Liver (tissue), 9 donors: Measurements from ENCODE around the gene CFAP54. TPM values are rescaled to one million over a fixed set of nuclear protein-coding genes. Genes with fewer than 3 reads are reported as not detected.

ENCODE experiments used
- DNase-seq: peaks from one replicate; pipeline ENCODE4 v3.0.0-alpha.2; 2017; ENCODE audit warnings: low spot score
- H3K27ac ChIP-seq, 2 donors: one replicate each; pipeline ENCODE4 v1.7.0; 2013; ENCODE audit warnings: inconsistent platforms in 2 of 2, low read length in 2 of 2, control low read depth in 1 of 2, low read depth in 1 of 2, mild to moderate bottlenecking in 1 of 2
- H3K27me3 ChIP-seq, 4 donors: one replicate each; pipeline versions ENCODE4 v1.6.1 to v1.7.0; 2013; ENCODE audit warnings: low read length in 3 of 4, inconsistent platforms in 1 of 4, mild to moderate bottlenecking in 1 of 4, moderate library complexity in 1 of 4; ENCODE audit not compliant: control insufficient read depth in 4 of 4, insufficient read depth in 4 of 4
- H3K36me3 ChIP-seq, 4 donors: one replicate each; pipeline versions ENCODE4 v1.6.1 to v1.7.0; 2013; ENCODE audit warnings: low read length in 3 of 4, mild to moderate bottlenecking in 3 of 4, low read depth in 1 of 4, moderate library complexity in 1 of 4; ENCODE audit not compliant: control insufficient read depth in 4 of 4, insufficient read depth in 3 of 4
- H3K4me1 ChIP-seq, 4 donors: one replicate each; pipeline versions ENCODE4 v1.6.1 to v1.7.0; 2013; ENCODE audit warnings: low read length in 3 of 4, mild to moderate bottlenecking in 3 of 4, moderate library complexity in 1 of 4; ENCODE audit not compliant: control insufficient read depth in 4 of 4, insufficient read depth in 4 of 4
- H3K4me3 ChIP-seq, 3 donors: one replicate each; pipeline versions ENCODE4 v1.6.1 to v1.7.0; 2013; ENCODE audit warnings: low read length in 3 of 3, control low read depth in 1 of 3, low read depth in 1 of 3, mild to moderate bottlenecking in 1 of 3
- H3K9ac ChIP-seq, 2 donors: one replicate each; pipeline ENCODE4 v1.7.0; 2013; ENCODE audit warnings: low read length in 2 of 2, mild to moderate bottlenecking in 2 of 2, moderate library complexity in 2 of 2, control low read depth in 1 of 2, low read depth in 1 of 2
- H3K9me3 ChIP-seq, 4 donors: one replicate each; pipeline versions ENCODE4 v1.6.1 to v1.7.0; 2013; ENCODE audit warnings: low read length in 3 of 4; ENCODE audit not compliant: control insufficient read depth in 4 of 4
- EGR1 ChIP-seq, 2 donors: IDR thresholded peaks; 2 replicates each; pipeline ENCODE4 v1.6.1; 2016 to 2018; ENCODE audit warnings: antibody characterized with exemption in 2 of 2, low read depth in 2 of 2
- GABPA ChIP-seq, 2 donors: IDR thresholded peaks in 1 of 2; conservative IDR thresholded peaks in 1 of 2; 2 replicates each; pipeline ENCODE4 v1.6.1; 2016; ENCODE audit warnings: antibody characterized with exemption in 2 of 2, mild to moderate bottlenecking in 1 of 2, moderate library complexity in 1 of 2
- HNF4A ChIP-seq, 2 donors: conservative IDR thresholded peaks; 2 replicates each; pipeline ENCODE4 v1.6.1; 2016; ENCODE audit warnings: antibody characterized with exemption in 2 of 2, mild to moderate bottlenecking in 2 of 2
- HNF4G ChIP-seq: IDR thresholded peaks from 2 replicates; pipeline ENCODE4 v1.6.1; 2016; ENCODE audit warnings: antibody characterized with exemption
- NR2F2 ChIP-seq: IDR thresholded peaks from 2 replicates; pipeline ENCODE4 v1.6.1; 2016; ENCODE audit warnings: antibody characterized with exemption
- RAD21 ChIP-seq, 2 donors: IDR thresholded peaks; 2 replicates each; pipeline ENCODE4 v1.6.1; 2016; ENCODE audit warnings: antibody characterized with exemption in 2 of 2, mild to moderate bottlenecking in 2 of 2
- RXRA ChIP-seq, 2 donors: IDR thresholded peaks; 2 replicates each; pipeline ENCODE4 v1.6.1; 2017 to 2018; ENCODE audit warnings: antibody characterized with exemption in 2 of 2, mild to moderate bottlenecking in 1 of 2
- SP1 ChIP-seq: IDR thresholded peaks from 2 replicates; pipeline ENCODE4 v1.6.1; 2018; ENCODE audit warnings: antibody characterized with exemption, mild to moderate bottlenecking
- TAF1 ChIP-seq: conservative IDR thresholded peaks from 2 replicates; pipeline ENCODE4 v1.6.1; 2016; ENCODE audit warnings: antibody characterized with exemption, mild to moderate bottlenecking
- YY1 ChIP-seq: IDR thresholded peaks from 2 replicates; pipeline ENCODE4 v1.6.1; 2016; ENCODE audit warnings: antibody characterized with exemption, mild to moderate bottlenecking
- ZBTB33 ChIP-seq: IDR thresholded peaks from 2 replicates; pipeline ENCODE4 v1.6.1; 2016; ENCODE audit warnings: antibody characterized with exemption
- WGBS: extraction: QIAGEN DNeasy Blood & Tissue Kit; methylation state at CpG from one replicate; pipeline ENCODE4 v1.1.7; 2013; 5-methylcytosine and 5-hydroxymethylcytosine counted together
- polyA plus RNA-seq, 2 donors: library from polyadenylated mRNA; stranded (reverse) in 1 of 2; unstranded in 1 of 2; fragments of 200-250 nt in 1 of 2; fragments of >200 nt in 1 of 2; fragmentation: Nextera tagmentation in 1 of 2; extraction: Ambion mirVana in 1 of 2; gene quantifications; one replicate each; pipeline versions ENCODE4 v1.2.1 to v1.2.3, GENCODE V29; 2013 to 2015
- total RNA-seq, 2 donors: library from RNA; depleted of rRNA; stranded (reverse); fragments of >200 nt; gene quantifications; one replicate each; pipeline ENCODE4 v1.2.3, GENCODE V29; 2014
- TF ChIP-seq, protein P1 (sequence below): IDR thresholded peaks from 2 replicates; pipeline ENCODE4 v1.6.1; 2016; ENCODE audit warnings: antibody characterized with exemption, mild to moderate bottlenecking
- TF ChIP-seq, protein P2 (sequence below): fragments of 150-350 bp; IDR thresholded peaks from 2 replicates; pipeline ENCODE4 v1.5.1; 2017; ENCODE audit warnings: improper control_type of control experiment, low read depth, low read length; ENCODE audit not compliant: missing input control
- TF ChIP-seq, protein P3 (sequence below): IDR thresholded peaks from 2 replicates; pipeline ENCODE4 v1.6.1; 2016; ENCODE audit warnings: antibody characterized with exemption
- donor health status: healthy.
- donor health status: healthy.
- donor health status: healthy.
- donor health status: healthy.
- donor health status: healthy.

Gene CFAP54
- total and polyA plus RNA-seq, 4 donors, result 0.01 to 0.19 (median 0.15) TPM

DNA sequence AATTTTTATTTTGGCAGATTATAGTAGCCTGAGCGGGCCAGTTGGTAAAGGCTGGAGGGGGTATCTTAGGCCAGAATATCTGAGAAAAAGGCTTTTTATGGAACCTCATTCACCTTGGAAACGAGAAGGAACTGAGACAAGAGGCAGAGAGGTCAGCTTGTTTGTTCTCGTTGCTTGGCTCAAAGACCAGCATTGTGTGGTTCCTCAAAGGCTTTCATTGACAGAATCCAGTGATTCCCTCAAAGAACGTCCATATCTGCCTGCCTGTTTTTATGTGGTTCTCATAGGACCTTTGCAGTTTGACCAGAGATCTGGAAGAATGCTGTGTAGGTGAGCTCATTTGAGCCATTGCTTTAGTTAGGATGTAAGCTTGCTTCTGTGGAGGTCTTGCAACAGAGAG is 117.3 kb downstream of the CFAP54 start:
- no peak for TF ChIP-seq ZBTB33
- TF ChIP-seq, protein P1, sequence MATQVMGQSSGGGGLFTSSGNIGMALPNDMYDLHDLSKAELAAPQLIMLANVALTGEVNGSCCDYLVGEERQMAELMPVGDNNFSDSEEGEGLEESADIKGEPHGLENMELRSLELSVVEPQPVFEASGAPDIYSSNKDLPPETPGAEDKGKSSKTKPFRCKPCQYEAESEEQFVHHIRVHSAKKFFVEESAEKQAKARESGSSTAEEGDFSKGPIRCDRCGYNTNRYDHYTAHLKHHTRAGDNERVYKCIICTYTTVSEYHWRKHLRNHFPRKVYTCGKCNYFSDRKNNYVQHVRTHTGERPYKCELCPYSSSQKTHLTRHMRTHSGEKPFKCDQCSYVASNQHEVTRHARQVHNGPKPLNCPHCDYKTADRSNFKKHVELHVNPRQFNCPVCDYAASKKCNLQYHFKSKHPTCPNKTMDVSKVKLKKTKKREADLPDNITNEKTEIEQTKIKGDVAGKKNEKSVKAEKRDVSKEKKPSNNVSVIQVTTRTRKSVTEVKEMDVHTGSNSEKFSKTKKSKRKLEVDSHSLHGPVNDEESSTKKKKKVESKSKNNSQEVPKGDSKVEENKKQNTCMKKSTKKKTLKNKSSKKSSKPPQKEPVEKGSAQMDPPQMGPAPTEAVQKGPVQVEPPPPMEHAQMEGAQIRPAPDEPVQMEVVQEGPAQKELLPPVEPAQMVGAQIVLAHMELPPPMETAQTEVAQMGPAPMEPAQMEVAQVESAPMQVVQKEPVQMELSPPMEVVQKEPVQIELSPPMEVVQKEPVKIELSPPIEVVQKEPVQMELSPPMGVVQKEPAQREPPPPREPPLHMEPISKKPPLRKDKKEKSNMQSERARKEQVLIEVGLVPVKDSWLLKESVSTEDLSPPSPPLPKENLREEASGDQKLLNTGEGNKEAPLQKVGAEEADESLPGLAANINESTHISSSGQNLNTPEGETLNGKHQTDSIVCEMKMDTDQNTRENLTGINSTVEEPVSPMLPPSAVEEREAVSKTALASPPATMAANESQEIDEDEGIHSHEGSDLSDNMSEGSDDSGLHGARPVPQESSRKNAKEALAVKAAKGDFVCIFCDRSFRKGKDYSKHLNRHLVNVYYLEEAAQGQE, result no peak
- TF ChIP-seq GABPA (IDR thresholded peaks at IDR 0.05 in 1 of 2, conservative IDR thresholded peaks at IDR 0.05 in 1 of 2), result no peak
- no peak for TF ChIP-seq RAD21 (IDR thresholded peaks at IDR 0.05)
- TF ChIP-seq TAF1, result no peak
- Histone ChIP-seq H3K4me1 (no peaks in the 10 kb centered on the region), H3K36me3 (no peaks in the 10 kb centered on the region), H3K27me3 (peaks cover 0 to 12% (median 0%) of the 10 kb centered on the region in 4 donors), H3K9me3 (no peaks in the 10 kb centered on the region), H3K4me3 (no peak overlapping the region), H3K27ac (no peak overlapping the region), H3K9ac (no peak overlapping the region)
- no peak for DNase-seq
- WGBS, result 61% methylated on average over 4 of the region's 4 CpGs

GRCh38 chr12:96617178-96617577 is 127.8 kb downstream of the CFAP54 start:
- TF ChIP-seq HNF4G, result no peak
- TF ChIP-seq RXRA (IDR thresholded peaks at IDR 0.05), result no peak
- no peak for TF ChIP-seq SP1
- no peak for TF ChIP-seq HNF4A (conservative IDR thresholded peaks at IDR 0.05)
- TF ChIP-seq, protein P2, sequence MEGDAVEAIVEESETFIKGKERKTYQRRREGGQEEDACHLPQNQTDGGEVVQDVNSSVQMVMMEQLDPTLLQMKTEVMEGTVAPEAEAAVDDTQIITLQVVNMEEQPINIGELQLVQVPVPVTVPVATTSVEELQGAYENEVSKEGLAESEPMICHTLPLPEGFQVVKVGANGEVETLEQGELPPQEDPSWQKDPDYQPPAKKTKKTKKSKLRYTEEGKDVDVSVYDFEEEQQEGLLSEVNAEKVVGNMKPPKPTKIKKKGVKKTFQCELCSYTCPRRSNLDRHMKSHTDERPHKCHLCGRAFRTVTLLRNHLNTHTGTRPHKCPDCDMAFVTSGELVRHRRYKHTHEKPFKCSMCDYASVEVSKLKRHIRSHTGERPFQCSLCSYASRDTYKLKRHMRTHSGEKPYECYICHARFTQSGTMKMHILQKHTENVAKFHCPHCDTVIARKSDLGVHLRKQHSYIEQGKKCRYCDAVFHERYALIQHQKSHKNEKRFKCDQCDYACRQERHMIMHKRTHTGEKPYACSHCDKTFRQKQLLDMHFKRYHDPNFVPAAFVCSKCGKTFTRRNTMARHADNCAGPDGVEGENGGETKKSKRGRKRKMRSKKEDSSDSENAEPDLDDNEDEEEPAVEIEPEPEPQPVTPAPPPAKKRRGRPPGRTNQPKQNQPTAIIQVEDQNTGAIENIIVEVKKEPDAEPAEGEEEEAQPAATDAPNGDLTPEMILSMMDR, result no peak
- no peak overlapping the region for H3K4me3 ChIP-seq
- no peak overlapping the region for H3K27ac ChIP-seq
- H3K9me3 ChIP-seq, result no peaks in the 10 kb centered on the region
- no peak for DNase-seq
- no peaks in the 10 kb centered on the region for H3K36me3 ChIP-seq
- H3K9ac ChIP-seq, result no peak overlapping the region
- H3K27me3 ChIP-seq, result no peaks in the 10 kb centered on the region
- WGBS, result 79% methylated on average over 2 of the region's 2 CpGs
- no peaks in the 10 kb centered on the region for H3K4me1 ChIP-seq

- no peak overlapping the region for H3K9ac ChIP-seq
- no peak for DNase-seq
- H3K9me3 ChIP-seq, result no peaks in the 10 kb centered on the region
- no peak overlapping the region for H3K4me3 ChIP-seq
- H3K36me3 ChIP-seq, result no peaks in the 10 kb centered on the region
- H3K27me3 ChIP-seq, result peaks cover 0 to 2% (median 0%) of the 10 kb centered on the region in 4 donors
- H3K4me1 ChIP-seq, result no peaks in the 10 kb centered on the region
- no peak overlapping the region for H3K27ac ChIP-seq
- TF ChIP-seq GABPA (IDR thresholded peaks at IDR 0.05 in 1 of 2, conservative IDR thresholded peaks at IDR 0.05 in 1 of 2) (no peak), EGR1 (IDR thresholded peaks at IDR 0.05; ENCODE audit: low read depth in 2 of 2) (no peak), ZBTB33 (no peak), YY1 (no peak), RXRA (IDR thresholded peaks at IDR 0.05) (no peak), NR2F2 (no peak), TAF1 (no peak), SP1 (no peak), HNF4G (no peak), HNF4A (conservative IDR thresholded peaks at IDR 0.05) (no peak)
- TF ChIP-seq, protein P1, result no peak
- TF ChIP-seq, protein P3, sequence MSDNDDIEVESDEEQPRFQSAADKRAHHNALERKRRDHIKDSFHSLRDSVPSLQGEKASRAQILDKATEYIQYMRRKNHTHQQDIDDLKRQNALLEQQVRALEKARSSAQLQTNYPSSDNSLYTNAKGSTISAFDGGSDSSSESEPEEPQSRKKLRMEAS, result no peak
These were observed 133.8 kb downstream of the CFAP54 start for GRCh38 chr12:96623155-96623554.
